ENCODE measurements around the gene CDC14B. TPM values are rescaled to one million over a fixed set of nuclear protein-coding genes. Genes with fewer than 3 reads are reported as not detected.

Gene CDC14B
- total RNA-seq, 1 experiment from 2014 or later = 14.4 TPM

Other genes with a start within 250 kb of the CDC14B start
- gene SLC35D2, start 236.1 kb downstream of the CDC14B start, total RNA-seq (2014; rRNA removed; shearing (Covaris generic)) = 12.1 and 15.5 TPM in 2 replicates
- 9.9 and 11.6 TPM in 2 replicates for gene ZNF367, start 201.5 kb downstream of the CDC14B start, total RNA-seq (2014; rRNA removed; shearing (Covaris generic))
- 2.1 and 5.7 TPM in 2 replicates for gene HABP4, start 169.7 kb downstream of the CDC14B start, total RNA-seq (2014; rRNA removed; shearing (Covaris generic))
- 15.0 TPM in 2 replicates for gene PRXL2C, start 35.5 kb upstream of the CDC14B start, total RNA-seq (2014; rRNA removed; shearing (Covaris generic))
- 5.8 and 6.8 TPM in 2 replicates for gene ZNF510, start 158.2 kb upstream of the CDC14B start, total RNA-seq (2014; rRNA removed; shearing (Covaris generic))
- gene ZNF782, start 234.7 kb upstream of the CDC14B start, total RNA-seq (2014; rRNA removed; shearing (Covaris generic)) = 1.5 and 2.7 TPM in 2 replicates

All from H4 (cell line).